Stomach (tissue), 4 donors: ENCODE measurements around the gene SEMA4D.

Experiments
- EP300 ChIP-seq: sonication (generic); formaldehyde crosslinking; IDR thresholded peaks from one replicate; pipeline ENCODE4 v1.6.1; 2017; ENCODE audit warnings: antibody characterized with exemption
- POLR2A ChIP-seq, 4 donors: fragments of 450-650 bp; IDR thresholded peaks; one replicate each; pipeline ENCODE4 v1.6.1; 2016; ENCODE audit warnings: antibody characterized with exemption in 4 of 4, control low read depth in 2 of 4, mild to moderate bottlenecking in 1 of 4, moderate library complexity in 1 of 4
- POLR2AphosphoS5 ChIP-seq, 3 donors: sonication (generic); formaldehyde crosslinking; IDR thresholded peaks; one replicate each; pipeline ENCODE4 v1.6.1; 2016; ENCODE audit warnings: antibody characterized with exemption in 3 of 3
- TF ChIP-seq, protein P1 (sequence below), 7 experiments: fragments of 450-650 bp in 4 of 7; fragments of 200-600 bp in 3 of 7; sonication (generic) in 3 of 7; IDR thresholded peaks; one replicate each; pipeline ENCODE4 v1.5.1; 2016 to 2019; ENCODE audit warnings: antibody characterized with exemption in 7 of 7, control low read depth in 2 of 7, mild to moderate bottlenecking in 1 of 7

DNA sequence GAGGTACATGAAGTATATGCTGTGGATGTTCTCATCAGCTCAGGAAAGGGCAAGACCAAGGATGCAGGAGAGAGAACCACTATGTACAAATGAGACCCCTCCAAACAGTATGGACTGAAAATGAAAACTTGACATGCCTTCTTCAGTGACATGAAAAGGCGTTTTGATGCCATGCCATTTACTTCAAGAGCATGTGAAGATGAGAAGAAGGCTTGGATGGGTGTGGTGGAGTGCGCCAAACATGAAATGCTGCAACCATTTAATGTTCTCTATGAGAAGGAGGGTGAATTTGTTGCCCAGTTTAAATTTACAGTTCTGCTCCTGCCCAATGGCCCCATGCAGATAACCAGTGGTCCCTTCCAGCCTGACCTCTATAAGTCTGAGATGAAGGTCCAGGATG lies 47.7 kb downstream of the SEMA4D start:
- TF ChIP-seq EP300 (no peak), POLR2A (IDR thresholded peaks at IDR 0.05) (no peak), POLR2AphosphoS5 (IDR thresholded peaks at IDR 0.05) (no peak)
- TF ChIP-seq, protein P1, sequence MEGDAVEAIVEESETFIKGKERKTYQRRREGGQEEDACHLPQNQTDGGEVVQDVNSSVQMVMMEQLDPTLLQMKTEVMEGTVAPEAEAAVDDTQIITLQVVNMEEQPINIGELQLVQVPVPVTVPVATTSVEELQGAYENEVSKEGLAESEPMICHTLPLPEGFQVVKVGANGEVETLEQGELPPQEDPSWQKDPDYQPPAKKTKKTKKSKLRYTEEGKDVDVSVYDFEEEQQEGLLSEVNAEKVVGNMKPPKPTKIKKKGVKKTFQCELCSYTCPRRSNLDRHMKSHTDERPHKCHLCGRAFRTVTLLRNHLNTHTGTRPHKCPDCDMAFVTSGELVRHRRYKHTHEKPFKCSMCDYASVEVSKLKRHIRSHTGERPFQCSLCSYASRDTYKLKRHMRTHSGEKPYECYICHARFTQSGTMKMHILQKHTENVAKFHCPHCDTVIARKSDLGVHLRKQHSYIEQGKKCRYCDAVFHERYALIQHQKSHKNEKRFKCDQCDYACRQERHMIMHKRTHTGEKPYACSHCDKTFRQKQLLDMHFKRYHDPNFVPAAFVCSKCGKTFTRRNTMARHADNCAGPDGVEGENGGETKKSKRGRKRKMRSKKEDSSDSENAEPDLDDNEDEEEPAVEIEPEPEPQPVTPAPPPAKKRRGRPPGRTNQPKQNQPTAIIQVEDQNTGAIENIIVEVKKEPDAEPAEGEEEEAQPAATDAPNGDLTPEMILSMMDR (IDR thresholded peaks at IDR 0.05): no peak
